ENCODE data around the gene TAOK3.

TAOK3 gene

DNA sequence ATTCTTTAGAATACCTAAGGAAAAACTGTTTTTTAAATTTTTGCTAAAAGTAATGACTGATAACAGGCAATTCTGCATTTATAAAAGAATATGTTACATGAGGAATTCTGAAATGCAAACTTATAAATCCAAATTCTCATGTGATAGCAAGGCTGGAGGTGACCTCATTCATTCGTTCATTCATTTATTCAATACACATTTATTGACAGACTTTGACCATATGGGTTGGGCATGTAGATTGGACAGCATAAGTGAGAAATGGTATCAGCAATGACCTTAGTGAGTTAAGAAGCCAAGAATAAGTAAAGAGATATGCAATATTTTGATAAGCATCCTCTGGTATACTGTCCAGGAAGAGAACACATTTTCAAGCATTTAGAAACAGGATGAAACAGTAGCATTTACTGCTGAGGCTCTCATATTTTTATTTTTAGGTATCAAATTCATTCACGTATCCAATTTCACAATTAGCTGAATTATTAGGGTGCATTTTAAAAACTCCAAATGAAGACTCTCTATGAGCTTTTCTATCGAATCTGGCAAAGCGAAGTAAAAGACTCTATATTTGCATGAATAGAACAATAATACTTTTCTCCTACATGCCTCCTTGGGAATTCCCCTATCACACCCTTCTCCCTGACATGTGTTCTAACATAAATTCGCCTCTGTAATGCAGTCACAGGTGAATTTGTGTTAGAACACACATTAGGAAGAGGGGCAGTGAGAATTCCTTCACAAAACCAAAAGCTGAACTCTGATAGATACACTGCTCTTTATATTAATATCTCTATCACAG, 186.9 kb downstream of the TAOK3 start:
- no peak overlapping the region for H3K4me3 ChIP-seq (ENCODE audit: low read length)
- H3K9me3 ChIP-seq (ENCODE audit: control insufficient read depth, low read depth, low read length), result no peaks in the 10 kb centered on the region
- H3K9ac ChIP-seq (ENCODE audit: low read length), result no peak overlapping the region
- H3K27ac ChIP-seq (ENCODE audit: low read length), result no peak overlapping the region
- H3K27me3 ChIP-seq (ENCODE audit: control insufficient read depth, insufficient read depth, low read length), result no peaks in the 10 kb centered on the region
- H3K4me1 ChIP-seq (ENCODE audit: control insufficient read depth, low read depth, low read length), result peaks cover 14% of the 10 kb centered on the region
- H3K36me3 ChIP-seq (ENCODE audit: control insufficient read depth, low read depth, low read length), result no peaks in the 10 kb centered on the region

DNA sequence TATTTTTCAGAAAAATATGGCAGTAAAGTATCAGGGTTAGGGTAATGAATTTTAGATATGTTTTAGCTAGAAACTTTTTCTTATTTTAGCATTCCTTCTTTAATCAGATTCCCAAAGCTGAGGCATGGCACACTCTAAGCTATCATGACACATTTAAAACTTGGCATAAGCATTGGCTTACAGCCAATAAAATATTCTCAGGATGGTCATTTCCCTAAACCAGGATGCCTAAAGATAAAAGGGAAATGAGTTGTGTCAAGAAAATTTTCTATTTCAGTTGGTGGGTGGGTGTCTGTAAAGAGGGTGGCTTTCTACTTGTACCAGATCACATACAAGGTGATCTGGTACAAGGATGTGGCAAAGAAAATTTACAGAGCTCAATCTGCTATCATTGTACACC, 189.0 kb downstream of the TAOK3 start:
- Histone ChIP-seq H3K4me3 (ENCODE audit: low read length) (no peak overlapping the region), H3K9ac (ENCODE audit: low read length) (no peak overlapping the region), H3K27me3 (ENCODE audit: control insufficient read depth, insufficient read depth, low read length) (no peaks in the 10 kb centered on the region), H3K9me3 (ENCODE audit: control insufficient read depth, low read depth, low read length) (no peaks in the 10 kb centered on the region), H3K4me1 (ENCODE audit: control insufficient read depth, low read depth, low read length) (no peaks in the 10 kb centered on the region), H3K36me3 (ENCODE audit: control insufficient read depth, low read depth, low read length) (no peaks in the 10 kb centered on the region), H3K27ac (ENCODE audit: low read length) (no peak overlapping the region)

DNA sequence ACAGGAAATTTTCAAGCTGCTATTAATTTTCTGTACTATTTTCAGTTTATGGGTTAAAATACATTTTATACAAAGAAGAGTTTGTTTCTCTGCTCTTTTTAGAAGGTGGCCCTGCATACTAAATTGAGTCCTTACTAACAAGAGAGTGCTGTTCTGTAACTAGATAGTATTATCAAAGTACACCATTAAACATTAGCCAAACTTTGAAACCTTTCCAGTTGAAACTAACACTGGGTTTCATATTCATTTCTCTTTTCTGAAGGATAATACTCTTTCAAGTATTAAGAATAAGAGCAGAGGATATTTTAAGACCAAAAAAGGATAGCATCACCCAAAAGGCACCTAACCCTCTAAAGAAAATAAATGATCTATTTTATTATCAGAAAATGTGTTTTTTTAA, 189.6 kb downstream of the TAOK3 start:
- no peak overlapping the region for H3K4me3 ChIP-seq (ENCODE audit: low read length)
- H3K27ac ChIP-seq (ENCODE audit: low read length), result no peak overlapping the region
- no peak overlapping the region for H3K9ac ChIP-seq (ENCODE audit: low read length)
- no peaks in the 10 kb centered on the region for H3K27me3 ChIP-seq (ENCODE audit: control insufficient read depth, insufficient read depth, low read length)
- no peaks in the 10 kb centered on the region for H3K9me3 ChIP-seq (ENCODE audit: control insufficient read depth, low read depth, low read length)
- H3K4me1 ChIP-seq (ENCODE audit: control insufficient read depth, low read depth, low read length), result no peaks in the 10 kb centered on the region
- H3K36me3 ChIP-seq (ENCODE audit: control insufficient read depth, low read depth, low read length), result no peaks in the 10 kb centered on the region

DNA sequence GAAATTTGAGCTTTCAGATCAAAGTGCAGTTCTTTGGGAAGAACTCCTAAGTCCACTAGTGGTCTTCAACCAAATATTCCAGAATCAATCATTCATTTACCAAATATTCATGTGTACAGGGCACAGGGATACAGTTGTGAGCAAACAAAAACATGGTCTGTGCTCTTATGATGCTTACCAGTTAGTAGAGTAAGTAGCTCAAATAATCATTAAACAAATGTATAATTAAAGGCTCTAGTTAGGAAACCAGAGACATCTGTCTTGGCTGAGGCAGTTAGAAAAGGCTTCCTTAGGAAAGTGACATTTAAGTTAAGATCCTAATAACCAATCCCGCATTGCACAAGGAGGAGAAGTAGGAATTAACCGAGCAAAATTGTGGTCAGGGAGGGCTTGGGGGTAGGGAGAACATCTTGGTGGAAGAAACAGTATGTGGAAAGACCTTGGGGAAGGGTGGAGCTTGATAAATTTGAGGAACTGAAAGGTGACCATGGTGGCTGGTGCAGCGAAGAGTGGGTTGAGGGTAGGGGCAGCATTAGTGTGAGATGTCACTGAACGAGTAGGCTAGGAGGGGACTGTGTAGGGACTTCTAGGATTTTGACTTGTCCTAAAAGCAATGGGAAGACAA, 196.8 kb downstream of the TAOK3 start:
- H3K27ac ChIP-seq (ENCODE audit: low read length), result no peak overlapping the region

DNA sequence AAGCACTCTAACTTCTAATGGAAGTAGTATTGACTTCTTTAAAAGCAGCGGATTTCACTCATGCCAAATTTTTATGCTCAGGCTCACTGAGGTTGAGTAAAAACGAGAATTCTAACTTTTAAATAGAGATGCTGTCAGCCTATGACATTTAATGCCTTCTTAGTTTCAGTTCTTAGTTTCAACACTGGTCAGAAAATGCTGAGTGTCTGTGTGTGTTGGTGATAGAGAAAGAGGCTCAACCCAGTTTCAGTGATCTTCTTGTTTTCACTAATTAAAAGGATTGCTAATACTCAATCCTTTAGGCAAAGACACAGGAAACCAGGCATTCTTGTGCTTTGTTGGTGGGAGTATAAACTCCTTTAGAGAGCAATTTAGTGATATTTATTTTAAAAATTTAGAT, 205.8 kb downstream of the TAOK3 start:
- Histone ChIP-seq H3K4me3 (ENCODE audit: low read length) (no peak overlapping the region), H3K27me3 (ENCODE audit: control insufficient read depth, insufficient read depth, low read length) (no peaks in the 10 kb centered on the region), H3K36me3 (ENCODE audit: control insufficient read depth, low read depth, low read length) (no peaks in the 10 kb centered on the region), H3K9ac (ENCODE audit: low read length) (no peak overlapping the region), H3K9me3 (ENCODE audit: control insufficient read depth, low read depth, low read length) (no peaks in the 10 kb centered on the region), H3K27ac (ENCODE audit: low read length) (no peak overlapping the region), H3K4me1 (ENCODE audit: control insufficient read depth, low read depth, low read length) (no peaks in the 10 kb centered on the region)

More for the DNA sequence above, 196.8 kb downstream of the TAOK3 start:
- Histone ChIP-seq H3K9me3 (ENCODE audit: control insufficient read depth, low read depth, low read length) (no peaks in the 10 kb centered on the region), H3K4me3 (ENCODE audit: low read length) (no peak overlapping the region), H3K9ac (ENCODE audit: low read length) (no peak overlapping the region), H3K27me3 (ENCODE audit: control insufficient read depth, insufficient read depth, low read length) (no peaks in the 10 kb centered on the region), H3K4me1 (ENCODE audit: control insufficient read depth, low read depth, low read length) (no peaks in the 10 kb centered on the region), H3K36me3 (ENCODE audit: control insufficient read depth, low read depth, low read length) (no peaks in the 10 kb centered on the region)

DNA sequence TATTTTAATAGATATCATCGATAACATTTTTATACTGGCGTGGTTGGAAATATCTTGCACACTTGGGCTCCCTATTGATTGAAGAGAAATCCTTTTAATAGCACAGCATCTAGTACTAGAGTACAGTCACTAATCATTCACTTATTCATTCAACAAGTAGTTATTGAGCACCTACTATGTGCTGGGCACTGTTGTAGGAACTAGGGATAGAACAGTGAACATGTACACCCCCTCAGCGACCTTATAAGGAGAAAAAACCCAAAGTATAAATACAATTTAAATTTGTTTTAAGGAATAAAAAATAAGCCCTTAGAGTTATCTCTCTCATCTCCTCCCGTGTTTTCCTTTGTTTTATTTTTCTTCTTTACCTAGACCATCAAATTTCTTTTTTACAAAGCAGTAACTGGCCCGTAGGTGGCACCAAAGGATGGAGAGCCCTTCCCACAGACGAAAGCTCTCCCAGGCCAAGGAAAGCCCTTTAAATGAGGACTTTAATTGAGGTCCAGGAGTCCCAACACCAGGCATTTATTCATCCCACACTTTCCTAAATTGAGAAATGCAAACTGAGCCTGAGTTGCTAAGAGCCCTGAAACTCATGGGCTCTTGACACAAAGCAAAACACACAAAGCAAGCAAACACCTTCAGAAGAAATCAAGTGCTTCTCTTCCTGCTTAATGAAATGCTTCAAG, 207.8 kb downstream of the TAOK3 start:
- Histone ChIP-seq H3K4me3 (ENCODE audit: low read length) (no peak overlapping the region), H3K9me3 (ENCODE audit: control insufficient read depth, low read depth, low read length) (no peaks in the 10 kb centered on the region), H3K27ac (ENCODE audit: low read length) (no peak overlapping the region), H3K4me1 (ENCODE audit: control insufficient read depth, low read depth, low read length) (no peaks in the 10 kb centered on the region), H3K36me3 (ENCODE audit: control insufficient read depth, low read depth, low read length) (no peaks in the 10 kb centered on the region), H3K27me3 (ENCODE audit: control insufficient read depth, insufficient read depth, low read length) (no peaks in the 10 kb centered on the region), H3K9ac (ENCODE audit: low read length) (no peak overlapping the region)

DNA sequence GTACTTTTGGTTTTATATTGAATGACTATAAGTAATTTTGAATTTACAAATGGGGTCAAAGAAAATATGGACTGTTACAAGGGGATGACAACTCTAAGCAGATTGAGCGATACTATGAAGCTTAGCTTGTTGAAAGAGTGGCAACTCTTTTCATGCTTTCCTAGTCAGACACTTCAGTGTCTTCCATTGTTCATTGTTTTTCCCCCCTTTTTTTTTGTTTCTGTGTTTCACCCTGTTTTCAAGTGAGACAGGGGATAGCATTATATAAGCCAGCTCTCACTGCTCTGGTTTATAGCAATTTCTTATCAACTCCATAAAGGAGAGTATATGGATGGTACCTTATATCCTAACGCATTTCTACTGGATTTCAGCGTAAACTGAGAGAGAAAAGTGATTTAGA, 212.2 kb downstream of the TAOK3 start:
- Histone ChIP-seq H3K9me3 (ENCODE audit: control insufficient read depth, low read depth, low read length) (no peaks in the 10 kb centered on the region), H3K4me1 (ENCODE audit: control insufficient read depth, low read depth, low read length) (no peaks in the 10 kb centered on the region), H3K36me3 (ENCODE audit: control insufficient read depth, low read depth, low read length) (no peaks in the 10 kb centered on the region), H3K27ac (ENCODE audit: low read length) (no peak overlapping the region), H3K4me3 (ENCODE audit: low read length) (no peak overlapping the region), H3K27me3 (ENCODE audit: control insufficient read depth, insufficient read depth, low read length) (no peaks in the 10 kb centered on the region), H3K9ac (ENCODE audit: low read length) (no peak overlapping the region)

DNA sequence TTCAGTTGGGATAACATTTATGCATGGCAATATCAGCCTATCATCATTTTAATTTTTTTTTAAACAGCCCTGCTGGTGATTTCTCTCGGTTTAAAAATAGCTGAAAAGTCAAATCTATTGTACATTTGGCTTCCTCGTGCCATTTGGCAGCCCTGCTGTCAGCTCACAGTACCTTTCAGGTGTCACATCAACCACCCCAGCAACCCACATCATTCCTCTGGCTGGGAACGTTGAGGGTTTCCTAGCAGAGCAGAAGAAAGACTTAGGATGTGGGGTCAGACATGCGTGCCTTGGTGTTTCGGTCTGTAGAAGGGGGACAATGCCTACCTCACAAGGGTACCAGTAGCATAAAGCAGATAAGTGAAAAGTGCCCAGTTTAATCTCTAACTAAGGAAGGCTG, 221.0 kb downstream of the TAOK3 start:
- H3K27ac ChIP-seq (ENCODE audit: low read length), result no peak overlapping the region
- H3K4me3 ChIP-seq (ENCODE audit: low read length), result no peak overlapping the region
- H3K9me3 ChIP-seq (ENCODE audit: control insufficient read depth, low read depth, low read length), result no peaks in the 10 kb centered on the region
- H3K9ac ChIP-seq (ENCODE audit: low read length), result no peak overlapping the region
- no peaks in the 10 kb centered on the region for H3K4me1 ChIP-seq (ENCODE audit: control insufficient read depth, low read depth, low read length)
- H3K36me3 ChIP-seq (ENCODE audit: control insufficient read depth, low read depth, low read length), result peaks cover 12% of the 10 kb centered on the region
- no peaks in the 10 kb centered on the region for H3K27me3 ChIP-seq (ENCODE audit: control insufficient read depth, insufficient read depth, low read length)

DNA sequence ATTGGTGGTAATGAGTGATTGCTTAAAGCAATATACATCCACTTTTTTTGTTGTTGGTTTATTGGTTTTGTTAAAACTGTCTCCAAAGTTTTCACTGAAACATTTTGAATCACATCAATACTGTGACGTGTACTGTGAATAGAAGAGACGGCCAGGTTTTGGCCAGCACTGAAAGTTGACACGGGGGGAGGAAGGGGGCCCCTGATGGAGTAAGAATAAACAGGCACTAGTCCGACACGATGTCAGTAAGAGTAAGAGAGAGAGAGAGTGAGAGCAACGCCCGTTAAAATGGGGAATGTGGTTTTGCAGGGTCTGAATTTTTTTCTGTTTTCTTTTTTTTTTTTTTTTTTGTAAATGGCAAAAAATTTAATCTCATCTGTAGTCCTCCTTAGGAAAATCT, 222.1 kb downstream of the TAOK3 start:
- no peak overlapping the region for H3K9ac ChIP-seq (ENCODE audit: low read length)
- no peak overlapping the region for H3K27ac ChIP-seq (ENCODE audit: low read length)
- H3K4me1 ChIP-seq (ENCODE audit: control insufficient read depth, low read depth, low read length), result no peaks in the 10 kb centered on the region
- no peaks in the 10 kb centered on the region for H3K9me3 ChIP-seq (ENCODE audit: control insufficient read depth, low read depth, low read length)
- peaks cover 18% of the 10 kb centered on the region for H3K36me3 ChIP-seq (ENCODE audit: control insufficient read depth, low read depth, low read length)
- no peaks in the 10 kb centered on the region for H3K27me3 ChIP-seq (ENCODE audit: control insufficient read depth, insufficient read depth, low read length)
- no peak overlapping the region for H3K4me3 ChIP-seq (ENCODE audit: low read length)

DNA sequence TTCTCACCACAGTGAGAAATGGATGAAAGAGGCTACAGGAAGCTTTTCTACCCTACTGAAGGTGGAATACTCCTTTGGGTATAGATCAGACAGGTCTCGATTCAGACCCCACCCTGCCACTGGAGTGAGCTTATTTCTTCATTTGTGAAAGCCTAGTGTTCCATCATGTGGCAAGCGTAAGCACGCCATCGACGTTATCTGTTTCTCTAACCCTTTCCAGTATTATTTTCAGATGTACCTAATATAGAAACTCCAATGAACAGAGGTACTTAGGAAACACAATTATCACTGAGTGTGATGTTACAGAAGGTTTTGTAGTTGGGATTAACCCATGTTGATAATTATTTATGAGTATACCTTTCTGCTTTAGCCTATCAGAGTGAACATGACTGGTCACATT, 224.4 kb downstream of the TAOK3 start:
- peaks cover 42% of the 10 kb centered on the region for H3K36me3 ChIP-seq (ENCODE audit: control insufficient read depth, low read depth, low read length)
- H3K4me3 ChIP-seq (ENCODE audit: low read length), result no peak overlapping the region
- H3K27ac ChIP-seq (ENCODE audit: low read length), result no peak overlapping the region
- no peaks in the 10 kb centered on the region for H3K27me3 ChIP-seq (ENCODE audit: control insufficient read depth, insufficient read depth, low read length)
- H3K4me1 ChIP-seq (ENCODE audit: control insufficient read depth, low read depth, low read length), result no peaks in the 10 kb centered on the region
- H3K9ac ChIP-seq (ENCODE audit: low read length), result no peak overlapping the region
- no peaks in the 10 kb centered on the region for H3K9me3 ChIP-seq (ENCODE audit: control insufficient read depth, low read depth, low read length)

DNA sequence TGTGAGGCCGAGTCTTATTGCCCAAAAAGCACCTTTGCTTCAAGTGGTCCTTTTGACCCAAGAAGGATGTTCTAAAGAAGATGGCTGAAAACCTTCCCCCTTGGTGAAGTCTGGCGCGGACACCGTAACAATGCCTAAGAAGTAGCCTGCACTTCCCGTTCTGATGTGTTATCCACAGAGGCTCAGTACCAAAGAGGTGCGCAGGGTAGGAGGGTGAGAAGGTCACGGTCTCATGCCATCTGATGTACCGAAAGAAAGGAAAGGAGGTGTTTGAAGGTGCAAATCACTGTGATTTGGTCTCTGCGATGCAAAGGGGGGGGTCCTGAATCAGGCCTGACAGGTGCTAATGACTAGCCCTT, 226.9 kb downstream of the TAOK3 start:
- H3K27me3 ChIP-seq (ENCODE audit: control insufficient read depth, insufficient read depth, low read length), result no peaks in the 10 kb centered on the region
- H3K9me3 ChIP-seq (ENCODE audit: control insufficient read depth, low read depth, low read length), result no peaks in the 10 kb centered on the region
- H3K4me1 ChIP-seq (ENCODE audit: control insufficient read depth, low read depth, low read length), result no peaks in the 10 kb centered on the region
- H3K4me3 ChIP-seq (ENCODE audit: low read length), result no peak overlapping the region
- H3K9ac ChIP-seq (ENCODE audit: low read length), result no peak overlapping the region
- no peak overlapping the region for H3K27ac ChIP-seq (ENCODE audit: low read length)
- H3K36me3 ChIP-seq (ENCODE audit: control insufficient read depth, low read depth, low read length), result peaks cover 62% of the 10 kb centered on the region

All from iPS-18a (cell line).